Measurements from ENCODE around the gene USP34. TPM values are rescaled to one million over a fixed set of nuclear protein-coding genes. Genes with fewer than 3 reads are reported as not detected.

The USP34 gene
- total and polyA plus RNA-seq, 2 donors from 2014 or later, result 37.2 to 112 TPM

GRCh38 chr2:61416871-61417645, 53.8 kb downstream of the USP34 start:
- Histone ChIP-seq H3K4me1 (ENCODE audit: control insufficient read depth in 2 of 3, insufficient read depth in 2 of 3, low read depth in 1 of 3, low read length in 3 of 3) (peaks cover 0 to 7% (median 2%) of the 10 kb centered on the region in 3 donors), H3K27ac (ENCODE audit: low read depth in 2 of 2, low read length in 2 of 2) (no peak overlapping the region), H3K4me3 (ENCODE audit: low read length in 3 of 3) (no peak overlapping the region), H3K27me3 (ENCODE audit: control insufficient read depth, insufficient read depth, low read length) (no peaks in the 10 kb centered on the region), H3K9me3 (ENCODE audit: control insufficient read depth in 2 of 3, insufficient read depth in 1 of 3, low read length in 3 of 3) (no peaks in the 10 kb centered on the region), H3K36me3 (ENCODE audit: control insufficient read depth in 2 of 3, insufficient read depth in 3 of 3, low read length in 3 of 3) (no peaks in the 10 kb centered on the region), H3K9ac (ENCODE audit: low read length in 3 of 3) (no peak overlapping the region)
- DNase-seq (no peak), FAIRE-seq (no peak)
- TF ChIP-seq CTCF (IDR thresholded peaks at IDR 0.05; ENCODE audit: borderline replicate concordance, extremely low read depth, insufficient read depth), result no peak
- intact Hi-C loops (cut with DNase I), result no loop called here

GRCh38 chr2:61415265-61415664, 55.6 kb downstream of the USP34 start:
- no peak overlapping the region for H3K4me3 ChIP-seq (ENCODE audit: low read length in 3 of 3)
- TF ChIP-seq CTCF (IDR thresholded peaks at IDR 0.05; ENCODE audit: borderline replicate concordance, extremely low read depth, insufficient read depth), result no peak
- no peaks in the 10 kb centered on the region for H3K36me3 ChIP-seq (ENCODE audit: control insufficient read depth in 2 of 3, insufficient read depth in 3 of 3, low read length in 3 of 3)
- DNase-seq (no peak), FAIRE-seq (no peak)
- intact Hi-C loops (cut with DNase I), result no loop called here
- H3K27me3 ChIP-seq (ENCODE audit: control insufficient read depth, insufficient read depth, low read length), result no peaks in the 10 kb centered on the region
- H3K27ac ChIP-seq (ENCODE audit: low read depth in 2 of 2, low read length in 2 of 2), result no peak overlapping the region
- H3K9me3 ChIP-seq (ENCODE audit: control insufficient read depth in 2 of 3, insufficient read depth in 1 of 3, low read length in 3 of 3), result no peaks in the 10 kb centered on the region
- H3K4me1 ChIP-seq (ENCODE audit: control insufficient read depth in 2 of 3, insufficient read depth in 2 of 3, low read depth in 1 of 3, low read length in 3 of 3), result no peaks in the 10 kb centered on the region
- H3K9ac ChIP-seq (ENCODE audit: low read length in 3 of 3), result no peak overlapping the region

- H3K9me3 ChIP-seq (ENCODE audit: control insufficient read depth in 2 of 3, insufficient read depth in 1 of 3, low read length in 3 of 3), result no peaks in the 10 kb centered on the region
- no peaks in the 10 kb centered on the region for H3K36me3 ChIP-seq (ENCODE audit: control insufficient read depth in 2 of 3, insufficient read depth in 3 of 3, low read length in 3 of 3)
- H3K27ac ChIP-seq (ENCODE audit: low read depth in 2 of 2, low read length in 2 of 2), result no peak overlapping the region
- intact Hi-C loops (cut with DNase I), result no loop called here
- H3K27me3 ChIP-seq (ENCODE audit: control insufficient read depth, insufficient read depth, low read length), result no peaks in the 10 kb centered on the region
- no peak for TF ChIP-seq CTCF (IDR thresholded peaks at IDR 0.05; ENCODE audit: borderline replicate concordance, extremely low read depth, insufficient read depth)
- no peak for DNase-seq
- no peak overlapping the region for H3K9ac ChIP-seq (ENCODE audit: low read length in 3 of 3)
- no peak overlapping the region for H3K4me3 ChIP-seq (ENCODE audit: low read length in 3 of 3)
- no peaks in the 10 kb centered on the region for H3K4me1 ChIP-seq (ENCODE audit: control insufficient read depth in 2 of 3, insufficient read depth in 2 of 3, low read depth in 1 of 3, low read length in 3 of 3)
- no peak for FAIRE-seq
Measured at GRCh38 chr2:61414674-61415073, 56.2 kb downstream of the USP34 start.

Data from kidney (tissue), 14 donors.